ENCODE data around the gene FAM13A.
"Not testable (repeated sequence)": the region's sequence is repeated elsewhere in the genome, so short reads cannot be mapped to it uniquely, and the experiment has no call there.

DNA sequence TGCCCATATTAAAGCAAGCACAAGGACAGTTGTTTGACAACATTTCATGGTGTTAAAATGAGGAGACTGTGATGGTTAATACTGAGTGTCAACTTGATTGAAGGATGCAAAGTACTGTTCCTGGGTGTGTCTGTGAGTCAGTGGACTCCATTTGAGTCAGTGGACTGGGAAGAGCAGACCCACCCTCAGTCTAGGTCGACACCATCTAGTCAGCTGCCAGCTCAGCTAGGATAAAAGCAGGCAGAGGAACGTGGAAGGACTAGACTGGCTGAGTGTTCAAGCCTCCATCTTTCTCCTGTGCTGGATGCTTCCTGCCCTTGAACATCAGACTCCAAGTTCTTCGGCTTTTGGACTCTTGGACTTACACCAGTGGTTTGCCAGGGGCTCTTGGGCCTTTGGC lies 203.4 kb downstream of the FAM13A start:
- TF ChIP-seq, protein P1, sequence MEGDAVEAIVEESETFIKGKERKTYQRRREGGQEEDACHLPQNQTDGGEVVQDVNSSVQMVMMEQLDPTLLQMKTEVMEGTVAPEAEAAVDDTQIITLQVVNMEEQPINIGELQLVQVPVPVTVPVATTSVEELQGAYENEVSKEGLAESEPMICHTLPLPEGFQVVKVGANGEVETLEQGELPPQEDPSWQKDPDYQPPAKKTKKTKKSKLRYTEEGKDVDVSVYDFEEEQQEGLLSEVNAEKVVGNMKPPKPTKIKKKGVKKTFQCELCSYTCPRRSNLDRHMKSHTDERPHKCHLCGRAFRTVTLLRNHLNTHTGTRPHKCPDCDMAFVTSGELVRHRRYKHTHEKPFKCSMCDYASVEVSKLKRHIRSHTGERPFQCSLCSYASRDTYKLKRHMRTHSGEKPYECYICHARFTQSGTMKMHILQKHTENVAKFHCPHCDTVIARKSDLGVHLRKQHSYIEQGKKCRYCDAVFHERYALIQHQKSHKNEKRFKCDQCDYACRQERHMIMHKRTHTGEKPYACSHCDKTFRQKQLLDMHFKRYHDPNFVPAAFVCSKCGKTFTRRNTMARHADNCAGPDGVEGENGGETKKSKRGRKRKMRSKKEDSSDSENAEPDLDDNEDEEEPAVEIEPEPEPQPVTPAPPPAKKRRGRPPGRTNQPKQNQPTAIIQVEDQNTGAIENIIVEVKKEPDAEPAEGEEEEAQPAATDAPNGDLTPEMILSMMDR (IDR thresholded peaks at IDR 0.05), result not testable (repeated sequence)
- not testable (repeated sequence) for TF ChIP-seq POLR2AphosphoS5, POLR2A (IDR thresholded peaks at IDR 0.05)

Data from breast epithelium (tissue), 3 donors.